CD4-positive, alpha-beta T cell (primary cell): Measurements from ENCODE around the gene TMEM126B. TPM values are rescaled to one million over a fixed set of nuclear protein-coding genes. Genes with fewer than 3 reads are reported as not detected.

ENCODE experiments used
- ATAC-seq: fragments of 200-7000 bp; cut with Tn5 transposase; one replicate; pipeline ENCODE4 v1.10.0; 2022; ENCODE audit warnings: mild to moderate bottlenecking; ENCODE audit not compliant: poor library complexity
- CTCF ChIA-PET: fragments of 350-600 bp; sonication (Branson Sonifier 250); formaldehyde crosslinking; loops from one replicate; lab custom pipeline; 2021; ENCODE audit warnings: antibody characterized with exemption, inconsistent platforms; lab: Charles Lee
- POLR2A ChIA-PET: fragments of 350-600 bp; sonication (Branson Sonifier 250); formaldehyde crosslinking; loops from one replicate; lab custom pipeline; 2021; ENCODE audit warnings: antibody characterized with exemption, inconsistent platforms; lab: Charles Lee
- DNase-seq, 14 experiments: peaks; one replicate each; pipeline ENCODE4 v3.0.0-alpha.2; 2013 to 2020; ENCODE audit warnings: mixed read lengths in 2 of 14
- H3K27ac ChIP-seq, 2 donors: one replicate each; pipeline versions ENCODE4 v1.5.1 to v1.7.0; 2013; ENCODE audit warnings: low read length in 2 of 2, low read depth in 1 of 2, mild to moderate bottlenecking in 1 of 2
- H3K27me3 ChIP-seq, 2 experiments: 1 replicate in 1 of 2; 2 replicates in 1 of 2; pipeline versions ENCODE4 v1.6.1 to v1.7.0; 2013; ENCODE audit warnings: low read length in 2 of 2, control low read depth in 1 of 2, mild to moderate bottlenecking in 1 of 2, moderate library complexity in 1 of 2; ENCODE audit not compliant: insufficient read depth in 2 of 2, control insufficient read depth in 1 of 2
- H3K36me3 ChIP-seq: one replicate; pipeline ENCODE4 v1.6.1; 2013; ENCODE audit warnings: low read length, control low read depth; ENCODE audit not compliant: insufficient read depth
- H3K4me1 ChIP-seq: one replicate; pipeline ENCODE4 v1.6.1; 2013; ENCODE audit warnings: low read length, control low read depth; ENCODE audit not compliant: insufficient read depth
- H3K4me3 ChIP-seq: one replicate; pipeline ENCODE4 v1.5.1; 2013; ENCODE audit warnings: mild to moderate bottlenecking, low read length, moderate library complexity
- H3K9me3 ChIP-seq, 2 experiments: 1 replicate in 1 of 2; 2 replicates in 1 of 2; pipeline versions ENCODE4 v1.6.1 to v1.7.0; 2013; ENCODE audit warnings: low read length in 2 of 2, mild to moderate bottlenecking in 2 of 2, control low read depth in 1 of 2, moderate library complexity in 1 of 2; ENCODE audit not compliant: control insufficient read depth in 1 of 2, insufficient read depth in 1 of 2
- H3K27ac Mint-ChIP-seq: one replicate; pipeline ENCODE4 v1.8.0; 2020; ENCODE audit warnings: mixed read lengths
- H3K27me3 Mint-ChIP-seq: one replicate; pipeline ENCODE4 v1.8.0; 2021; ENCODE audit warnings: mixed read lengths
- H3K36me3 Mint-ChIP-seq: one replicate; pipeline ENCODE4 v1.8.0; 2021; ENCODE audit warnings: low read depth, mixed read lengths
- H3K4me1 Mint-ChIP-seq: one replicate; pipeline ENCODE4 v1.8.0; 2021; ENCODE audit warnings: low read depth, mixed read lengths
- H3K4me3 Mint-ChIP-seq: one replicate; pipeline ENCODE4 v1.8.0; 2020; ENCODE audit warnings: mild to moderate bottlenecking, mixed read lengths
- H3K9me3 Mint-ChIP-seq: one replicate; pipeline ENCODE4 v1.8.0; 2020; ENCODE audit warnings: mixed read lengths
- CTCF ChIP-seq: fragments of 200-600 bp; IDR thresholded peaks from one replicate; pipeline ENCODE4 v1.8.0; 2022; ENCODE audit warnings: antibody characterized with exemption, mild to moderate bottlenecking
- intact Hi-C, 2 experiments: fragments of 100-400 bp; cut with DNase I in 1 of 2; cut with micrococcal nuclease in 1 of 2; formaldehyde crosslinking; loops; one replicate each; pipeline versions ENCODE4 v1.15.1 to v1.9.0; 2023 to 2025; cut with DNase I, micrococcal nuclease
- total RNA-seq, 174 experiments: library from RNA in 2 of 174; stranded (reverse) in 2 of 174; gene quantifications; one replicate each; pipeline ENCODE4 v1.2.3 and lab custom pipeline; 2021 to 2026

The TMEM126B gene
- total RNA-seq, 2 experiments from 2014 or later, result 16.3 to 16.8 TPM

DNA sequence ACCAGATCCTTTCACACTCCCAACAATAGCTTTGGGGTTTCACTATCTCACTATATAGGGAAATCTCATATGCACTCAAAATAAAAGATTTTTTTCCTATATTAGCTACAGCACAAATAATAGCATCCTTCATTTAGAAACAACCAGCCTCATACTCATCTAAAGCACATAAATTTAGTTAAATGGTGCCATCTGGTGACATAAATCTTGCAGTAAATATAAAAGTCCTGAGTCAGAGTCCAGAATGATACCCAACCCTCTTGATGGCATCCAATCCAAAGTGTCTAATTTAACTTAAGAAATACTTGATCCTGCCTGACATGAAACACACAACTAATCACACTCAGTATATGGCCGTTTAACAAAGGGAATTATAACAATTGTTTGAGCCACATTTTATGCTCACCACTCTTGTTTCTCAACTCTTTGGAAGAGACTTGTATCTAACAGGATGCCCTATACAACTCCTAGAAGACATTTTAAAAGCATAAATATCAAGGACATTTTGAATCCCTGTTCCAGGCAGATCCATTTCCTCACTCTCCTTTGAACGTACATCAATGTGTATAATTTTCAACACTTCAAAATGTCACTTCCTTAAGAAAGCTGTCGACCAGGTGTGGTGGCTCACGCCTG lies 37.4 kb upstream of the TMEM126B start:
- ATAC-seq (no peak), DNase-seq (no peak)
- ChIA-PET POLR2A (no interaction called here), CTCF (no interaction called here)
- no peaks in the 10 kb centered on the region for H3K4me1 ChIP-seq
- no peaks in the 10 kb centered on the region for H3K36me3 ChIP-seq
- no peaks in the 10 kb centered on the region for H3K27me3 ChIP-seq
- H3K27ac ChIP-seq, result no peak overlapping the region
- Mint-ChIP-seq H3K4me3 (no peak overlapping the region), H3K27me3 (peaks cover 12% of the 10 kb centered on the region), H3K4me1 (no peaks in the 10 kb centered on the region), H3K27ac (no peak overlapping the region), H3K9me3 (peaks cover 5% of the 10 kb centered on the region), H3K36me3 (no peaks in the 10 kb centered on the region)
- no peak for TF ChIP-seq CTCF
- no peak overlapping the region for H3K4me3 ChIP-seq
- peaks cover 0 to 4% of the 10 kb centered on the region in 2 experiments for H3K9me3 ChIP-seq
- intact Hi-C loops, result loop anchor here in 1 of 2 experiments (10.0 kb wide), 3 partner anchors 374 to 864 kb away; no protein-coding TSS in a partner anchor

GRCh38 chr11:85595285-85595884 lies 33.0 kb upstream of the TMEM126B start:
- H3K4me3 ChIP-seq, result no peak overlapping the region
- Mint-ChIP-seq H3K27me3 (no peaks in the 10 kb centered on the region), H3K4me1 (no peaks in the 10 kb centered on the region), H3K36me3 (no peaks in the 10 kb centered on the region), H3K9me3 (no peaks in the 10 kb centered on the region), H3K4me3 (no peak overlapping the region), H3K27ac (no peak overlapping the region)
- H3K27me3 ChIP-seq, result no peaks in the 10 kb centered on the region
- H3K4me1 ChIP-seq, result no peaks in the 10 kb centered on the region
- intact Hi-C loops, result loop anchor here (1.0 to 10.0 kb wide), 10 partner anchors 262 to 1323 kb away; partner anchors contain the start of gene CCDC83 (in 1 of the 2)
- no peak overlapping the region for H3K27ac ChIP-seq
- no peaks in the 10 kb centered on the region for H3K36me3 ChIP-seq
- POLR2A ChIA-PET, result no interaction called here
- CTCF ChIA-PET, result no interaction called here
- TF ChIP-seq CTCF, result peak; percentile 86
- DNase-seq (peak in 3 of 14 experiments; percentile 64 to 73 (median 72)), ATAC-seq (peak; percentile 60)
- no peaks in the 10 kb centered on the region for H3K9me3 ChIP-seq

GRCh38 chr11:85596886-85597285 lies 31.5 kb upstream of the TMEM126B start:
- no peak for TF ChIP-seq CTCF
- POLR2A ChIA-PET, result interaction anchor here (0.6 kb wide), 1 partner anchor 256 kb away, joined by 3 read pairs; no protein-coding TSS in a partner anchor

More at GRCh38 chr11:85596886-85597285, 31.5 kb upstream of the TMEM126B start:
- DNase-seq, result no peak
- Mint-ChIP-seq H3K27me3 (no peaks in the 10 kb centered on the region), H3K27ac (no peak overlapping the region), H3K9me3 (no peaks in the 10 kb centered on the region), H3K4me3 (no peak overlapping the region), H3K4me1 (no peaks in the 10 kb centered on the region), H3K36me3 (no peaks in the 10 kb centered on the region)
- no peak for ATAC-seq
- Histone ChIP-seq H3K27ac (no peak overlapping the region), H3K9me3 (no peaks in the 10 kb centered on the region), H3K36me3 (no peaks in the 10 kb centered on the region), H3K4me3 (no peak overlapping the region), H3K4me1 (no peaks in the 10 kb centered on the region), H3K27me3 (no peaks in the 10 kb centered on the region)
- intact Hi-C loops, result loop anchor here in 1 of 2 experiments (5.0 to 10.0 kb wide), 4 partner anchors 260 to 858 kb away; partner anchors contain the start of gene CCDC83
- CTCF ChIA-PET, result no interaction called here
